Loucy (cell line): ENCODE results near the gene ZNG1A.
"Not testable (repeated sequence)": the region's sequence is repeated elsewhere in the genome, so short reads cannot be mapped to it uniquely, and the experiment has no call there.

ENCODE experiments used
- EZH2phosphoT487 ChIP-seq: fragments of 200-600 bp; IDR thresholded peaks from 2 replicates; pipeline ENCODE4 v1.6.1; 2018; ENCODE audit warnings: antibody characterized with exemption, mild to moderate bottlenecking, moderate library complexity, borderline replicate concordance
- TF ChIP-seq, protein P1 (sequence below): fragments of 200-600 bp; sonication (generic); conservative IDR thresholded peaks from 2 replicates; pipeline ENCODE4 v1.5.1; 2014; ENCODE audit warnings: mild to moderate bottlenecking, antibody characterized with exemption, low read length

DNA sequence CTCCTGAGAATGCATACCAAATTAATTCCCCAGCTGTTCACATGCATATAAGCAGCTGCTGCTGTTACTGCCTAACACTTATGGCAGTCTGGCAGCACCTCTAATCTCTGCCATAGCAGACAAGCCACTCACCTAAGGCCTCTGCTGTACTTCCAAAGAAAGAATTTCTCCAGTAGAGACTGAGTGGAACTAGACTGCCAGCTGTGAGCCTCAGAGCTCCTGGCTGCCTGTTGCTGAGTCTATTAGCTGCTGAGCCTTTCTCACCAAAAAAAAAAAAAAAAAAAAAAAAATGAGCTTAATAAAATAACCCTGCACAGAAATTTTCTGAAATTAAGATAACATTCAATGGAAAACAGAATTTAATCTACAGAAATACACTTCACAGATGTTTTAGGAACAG lies 27.7 kb downstream of the ZNG1A start:
- TF ChIP-seq, protein P1, sequence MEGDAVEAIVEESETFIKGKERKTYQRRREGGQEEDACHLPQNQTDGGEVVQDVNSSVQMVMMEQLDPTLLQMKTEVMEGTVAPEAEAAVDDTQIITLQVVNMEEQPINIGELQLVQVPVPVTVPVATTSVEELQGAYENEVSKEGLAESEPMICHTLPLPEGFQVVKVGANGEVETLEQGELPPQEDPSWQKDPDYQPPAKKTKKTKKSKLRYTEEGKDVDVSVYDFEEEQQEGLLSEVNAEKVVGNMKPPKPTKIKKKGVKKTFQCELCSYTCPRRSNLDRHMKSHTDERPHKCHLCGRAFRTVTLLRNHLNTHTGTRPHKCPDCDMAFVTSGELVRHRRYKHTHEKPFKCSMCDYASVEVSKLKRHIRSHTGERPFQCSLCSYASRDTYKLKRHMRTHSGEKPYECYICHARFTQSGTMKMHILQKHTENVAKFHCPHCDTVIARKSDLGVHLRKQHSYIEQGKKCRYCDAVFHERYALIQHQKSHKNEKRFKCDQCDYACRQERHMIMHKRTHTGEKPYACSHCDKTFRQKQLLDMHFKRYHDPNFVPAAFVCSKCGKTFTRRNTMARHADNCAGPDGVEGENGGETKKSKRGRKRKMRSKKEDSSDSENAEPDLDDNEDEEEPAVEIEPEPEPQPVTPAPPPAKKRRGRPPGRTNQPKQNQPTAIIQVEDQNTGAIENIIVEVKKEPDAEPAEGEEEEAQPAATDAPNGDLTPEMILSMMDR: not testable (repeated sequence)
- not testable (repeated sequence) for TF ChIP-seq EZH2phosphoT487
